Kidney (tissue), 14 donors: ENCODE data around the gene ZNF506. TPM values are rescaled to one million over a fixed set of nuclear protein-coding genes. Genes with fewer than 3 reads are reported as not detected.
A peak's percentile ranks its signal among the peaks of the same experiment; 100 is the strongest.

Source experiments
- DNase-seq, 5 donors: peaks; one replicate each; pipeline ENCODE4 v3.0.0-alpha.2; 2013 to 2020
- FAIRE-seq: peaks from 2 replicates; lab custom pipeline; 2012; peaks lifted over from hg19 to GRCh38; lab: Jason Lieb, UNC
- H3K27ac ChIP-seq, 2 donors: one replicate each; pipeline ENCODE4 v1.7.0; 2013; ENCODE audit warnings: low read depth in 2 of 2, low read length in 2 of 2, inconsistent platforms in 1 of 2
- H3K27me3 ChIP-seq: one replicate; pipeline ENCODE4 v1.7.1; 2013; ENCODE audit warnings: low read length, inconsistent platforms; ENCODE audit not compliant: control insufficient read depth, insufficient read depth
- H3K36me3 ChIP-seq, 3 donors: one replicate each; pipeline versions ENCODE4 v1.7.0 to v1.7.1; 2013; ENCODE audit warnings: low read length in 3 of 3, control low read depth in 1 of 3, inconsistent platforms in 1 of 3; ENCODE audit not compliant: insufficient read depth in 3 of 3, control insufficient read depth in 2 of 3
- H3K4me1 ChIP-seq, 3 donors: one replicate each; pipeline versions ENCODE4 v1.7.0 to v1.7.1; 2013; ENCODE audit warnings: low read length in 3 of 3, inconsistent platforms in 1 of 3, low read depth in 1 of 3; ENCODE audit not compliant: control insufficient read depth in 2 of 3, insufficient read depth in 2 of 3
- H3K4me3 ChIP-seq, 3 donors: one replicate each; pipeline versions ENCODE4 v1.7.0 to v1.8.1; 2013; ENCODE audit warnings: low read length in 3 of 3, control low read depth in 1 of 3, inconsistent platforms in 1 of 3
- H3K9ac ChIP-seq, 3 donors: one replicate each; pipeline versions ENCODE4 v1.7.0 to v1.7.1; 2013; ENCODE audit warnings: low read length in 3 of 3, control low read depth in 1 of 3, inconsistent platforms in 1 of 3
- H3K9me3 ChIP-seq, 3 donors: one replicate each; pipeline versions ENCODE4 v1.7.0 to v1.7.1; 2013; ENCODE audit warnings: low read length in 3 of 3, control low read depth in 1 of 3, inconsistent platforms in 1 of 3; ENCODE audit not compliant: control insufficient read depth in 2 of 3, insufficient read depth in 1 of 3
- CTCF ChIP-seq: IDR thresholded peaks from 3 replicates; pipeline ENCODE4 v1.5.1; 2012; ENCODE audit warnings: mild to moderate bottlenecking, moderate library complexity, borderline replicate concordance; ENCODE audit not compliant: insufficient read depth; ENCODE audit errors: extremely low read depth
- intact Hi-C: fragments of 100-400 bp; cut with DNase I; formaldehyde crosslinking; loops from one replicate; pipeline ENCODE4 v1.11.1; 2022
- polyA plus RNA-seq: library from polyadenylated mRNA; stranded (reverse); fragments of 350-450 nt; fragmentation: Illumina TruSeq; extraction: RNeasy Lipid Tissue Mini Kit (QIAGEN cat#74804); gene quantifications from one replicate; pipeline ENCODE4 v1.2.3, GENCODE V29; 2014; ENCODE audit warnings: low read depth, low replicate concordance; ENCODE audit not compliant: insufficient read depth
- total RNA-seq: library from RNA; stranded (reverse); fragmentation: NEBNext Ultra II Directional; extraction: Animal tissue kit (Norgen Biotek cat#: 25700); gene quantifications from one replicate; pipeline ENCODE4 v1.2.1, GENCODE V29; 2021
- donor health status: control.
- donor health status: control.
- donor health status: control.
- donor health status: control.
- donor health status: control.
- donor health status: DM: yes; HTN: yes; CAD: no.
- donor health status: Normal renal cell carcinoma (clear cell type).

ZNF506 gene
- total and polyA plus RNA-seq, 2 donors from 2014 or later, result 7.4 to 37.8 TPM

GRCh38 chr19:19750842-19751790 is 70.4 kb downstream of the ZNF506 start:
- Histone ChIP-seq H3K9me3 (no peaks in the 10 kb centered on the region), H3K4me1 (no peaks in the 10 kb centered on the region), H3K4me3 (no peak overlapping the region), H3K27me3 (no peaks in the 10 kb centered on the region), H3K9ac (no peak overlapping the region), H3K27ac (no peak overlapping the region), H3K36me3 (no peaks in the 10 kb centered on the region)
- FAIRE-seq (no peak), DNase-seq (peak in 2 of 5 donors; percentile 22 to 72)
- no peak for TF ChIP-seq CTCF
- intact Hi-C loops, result no loop called here

GRCh38 chr19:19749908-19750841 is 71.4 kb downstream of the ZNF506 start:
- Histone ChIP-seq H3K9me3 (no peaks in the 10 kb centered on the region), H3K9ac (no peak overlapping the region), H3K4me1 (no peaks in the 10 kb centered on the region), H3K27ac (no peak overlapping the region), H3K27me3 (no peaks in the 10 kb centered on the region), H3K4me3 (no peak overlapping the region), H3K36me3 (no peaks in the 10 kb centered on the region)
- FAIRE-seq (no peak), DNase-seq (peak in 2 of 5 donors; percentile 20 to 69)
- intact Hi-C loops, result no loop called here
- TF ChIP-seq CTCF, result no peak

- no peak overlapping the region for H3K9ac ChIP-seq
- TF ChIP-seq CTCF, result no peak
- H3K9me3 ChIP-seq, result no peaks in the 10 kb centered on the region
- FAIRE-seq, result no peak
- no peak overlapping the region for H3K27ac ChIP-seq
- intact Hi-C loops, result no loop called here
- H3K4me3 ChIP-seq, result no peak overlapping the region
- H3K36me3 ChIP-seq, result no peaks in the 10 kb centered on the region
- no peaks in the 10 kb centered on the region for H3K4me1 ChIP-seq
- H3K27me3 ChIP-seq, result no peaks in the 10 kb centered on the region
- DNase-seq, result peak in 1 of 5 donors; percentile 39
Measured at GRCh38 chr19:19749117-19749907, 72.2 kb downstream of the ZNF506 start.
